Panc1 (cell line): Measurements from ENCODE around the gene CACNA2D3. TPM values are rescaled to one million over a fixed set of nuclear protein-coding genes. Genes with fewer than 3 reads are reported as not detected.

ENCODE experiments used
- ATAC-seq: fragments of 200-7000 bp; cut with Tn5 transposase; 2 replicates; pipeline ENCODE4 v1.9.1; 2020; ENCODE audit warnings: mild to moderate bottlenecking, moderate library complexity
- BruUV-seq: library from RNA; stranded (reverse); fragments of 400-500 nt; replicated peaks from 2 replicates; lab custom pipeline; 2021; lab: Mats Ljungman, UMichigan
- CTCF ChIA-PET: fragments of 300-600 bp; sonication (Branson Sonifier 250); formaldehyde crosslinking; loops from one replicate; lab custom pipeline; 2022; ENCODE audit warnings: antibody characterized with exemption; lab: Charles Lee
- POLR2A ChIA-PET: fragments of 300-600 bp; sonication (Branson Sonifier 250); formaldehyde crosslinking; loops from one replicate; lab custom pipeline; 2022; ENCODE audit warnings: antibody characterized with exemption; lab: Charles Lee
- DNase-seq: peaks from one replicate; pipeline ENCODE4 v3.0.0-alpha.2; 2010; ENCODE audit warnings: low read depth, low spot score
- H3K27ac ChIP-seq: 2 replicates; pipeline ENCODE4 v1.5.1; 2011; ENCODE audit warnings: mild to moderate bottlenecking, low read length, inconsistent platforms
- H3K27me3 ChIP-seq: fragments of 200-500 bp; sonication (Bioruptor generic); 2 replicates; pipeline ENCODE4 v1.6.0; 2014; ENCODE audit warnings: low read length, inconsistent platforms; ENCODE audit not compliant: control insufficient read depth, insufficient read depth
- H3K36me3 ChIP-seq: fragments of 200-500 bp; sonication (Bioruptor generic); 2 replicates; pipeline ENCODE4 v1.5.1; 2014; ENCODE audit warnings: inconsistent platforms, mild to moderate bottlenecking, low read length, moderate library complexity; ENCODE audit not compliant: control insufficient read depth, insufficient read depth
- H3K4me1 ChIP-seq: 2 replicates; pipeline ENCODE4 v1.5.1; 2011; ENCODE audit warnings: inconsistent platforms, mild to moderate bottlenecking, low read length, moderate library complexity; ENCODE audit not compliant: control insufficient read depth, insufficient read depth
- H3K4me3 ChIP-seq, 2 experiments: 2 replicates each; pipeline ENCODE4 v1.5.1; 2011 to 2012; ENCODE audit warnings: low read depth in 2 of 2, low read length in 2 of 2, mild to moderate bottlenecking in 2 of 2, inconsistent platforms in 1 of 2, moderate library complexity in 1 of 2
- H3K9me3 ChIP-seq: fragments of 200-500 bp; sonication (Bioruptor generic); 2 replicates; pipeline ENCODE4 v1.5.1; 2014; ENCODE audit warnings: low read depth, mild to moderate bottlenecking, inconsistent platforms, low read length, moderate library complexity; ENCODE audit not compliant: control insufficient read depth, insufficient read depth
- CTCF ChIP-seq: fragments of 450-650 bp; IDR thresholded peaks from 2 replicates; pipeline ENCODE4 v1.5.1; 2017; ENCODE audit warnings: mild to moderate bottlenecking
- POLR2AphosphoS5 ChIP-seq: IDR thresholded peaks from 2 replicates; pipeline ENCODE4 v1.6.1; 2012; ENCODE audit warnings: mild to moderate bottlenecking, low read depth, low read length, moderate library complexity
- REST ChIP-seq, 2 experiments: IDR thresholded peaks; 2 replicates each; pipeline ENCODE4 v1.6.1; 2011 to 2012; ENCODE audit warnings: low read depth in 2 of 2, control low read depth in 1 of 2, low read length in 1 of 2, mild to moderate bottlenecking in 1 of 2, moderate library complexity in 1 of 2; ENCODE audit not compliant: insufficient read depth in 1 of 2
- SIN3A ChIP-seq: IDR thresholded peaks from 2 replicates; pipeline ENCODE4 v1.6.1; 2012; ENCODE audit warnings: low read depth, mild to moderate bottlenecking, low read length, moderate library complexity, borderline replicate concordance; ENCODE audit not compliant: insufficient read depth
- TCF7L2 ChIP-seq: IDR thresholded peaks from 2 replicates; pipeline ENCODE4 v1.6.1; 2011; ENCODE audit warnings: mild to moderate bottlenecking, low read depth, low read length, inconsistent platforms
- in situ Hi-C: cut with HindIII; loops from 2 replicates; pipeline ENCODE4 v1.10.0; 2016; ENCODE audit warnings: low sequenced_read_pairs, low pct_unique_long_range_greater_than_20kb
- intact Hi-C: fragments of 100-400 bp; cut with micrococcal nuclease; formaldehyde crosslinking; loops from one replicate; pipeline ENCODE4 v1.10.0; 2022; ENCODE audit not compliant: unreplicated experiment
- total RNA-seq: library from RNA; stranded (reverse); gene quantifications from one replicate; pipeline ENCODE4 v1.2.1, GENCODE V29; 2021; ENCODE audit not compliant: unreplicated experiment

Gene CACNA2D3
- total RNA-seq, 1 experiment from 2014 or later: 0.41 TPM

- H3K4me1 ChIP-seq: no peaks in the 10 kb centered on the region
- H3K9me3 ChIP-seq: no peaks in the 10 kb centered on the region
- no peak overlapping the region for H3K27ac ChIP-seq
- DNase-seq (no peak), ATAC-seq (no peak)
- BruUV-seq: no TSS peak
- ChIA-PET CTCF (no interaction called here), POLR2A (no interaction called here)
- H3K36me3 ChIP-seq: no peaks in the 10 kb centered on the region
- intact Hi-C loops (no loop called here), in situ Hi-C loops (no loop called here)
- H3K4me3 ChIP-seq: no peak overlapping the region
- no peaks in the 10 kb centered on the region for H3K27me3 ChIP-seq
- TF ChIP-seq REST (IDR thresholded peaks at IDR 0.05; ENCODE audit: insufficient read depth in 1 of 2, low read depth in 2 of 2, low read length in 1 of 2) (no peak), CTCF (no peak), TCF7L2 (no peak), POLR2AphosphoS5 (no peak), SIN3A (no peak)
Measured at GRCh38 chr3:55044486-55044885, 922.1 kb downstream of the CACNA2D3 start.

DNA sequence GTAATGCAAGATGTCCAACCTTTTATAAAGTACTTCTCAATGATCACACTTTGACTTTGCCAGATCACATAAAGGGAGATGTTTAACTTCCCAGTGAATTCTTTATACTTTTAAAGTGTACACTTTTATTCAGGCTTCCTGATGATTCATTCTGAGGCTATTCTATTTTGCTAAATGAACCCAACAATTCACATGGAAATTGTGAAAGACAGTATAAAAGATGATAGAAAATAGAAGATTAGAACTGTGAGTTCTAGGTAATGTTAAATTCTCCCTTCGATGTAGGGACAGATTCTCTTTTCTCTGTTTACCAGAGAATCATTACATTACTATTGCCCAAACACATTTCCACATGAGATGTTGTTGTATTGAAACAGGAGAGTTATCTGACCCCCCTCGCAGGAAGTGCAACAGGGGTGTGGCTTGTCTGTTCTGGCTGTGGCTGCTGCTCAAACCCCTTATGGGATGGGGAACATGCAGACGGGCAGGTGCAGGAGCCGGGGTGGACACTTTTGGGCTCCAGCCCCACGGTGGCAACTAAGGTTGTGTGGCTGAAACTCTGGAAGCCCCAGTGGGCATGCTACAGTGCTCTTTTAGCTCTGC lies 936.8 kb downstream of the CACNA2D3 start:
- POLR2A ChIA-PET: no interaction called here
- Histone ChIP-seq H3K4me3 (no peak overlapping the region), H3K36me3 (no peaks in the 10 kb centered on the region), H3K27me3 (no peaks in the 10 kb centered on the region), H3K27ac (no peak overlapping the region), H3K9me3 (no peaks in the 10 kb centered on the region), H3K4me1 (no peaks in the 10 kb centered on the region)
- in situ Hi-C loops (no loop called here), intact Hi-C loops (no loop called here)
- no peak for DNase-seq
- CTCF ChIA-PET: no interaction called here
- TF ChIP-seq POLR2AphosphoS5: no peak
- no peak for TF ChIP-seq REST (IDR thresholded peaks at IDR 0.05; ENCODE audit: insufficient read depth in 1 of 2, low read depth in 2 of 2, low read length in 1 of 2)
- no peak for TF ChIP-seq CTCF
- no peak for TF ChIP-seq TCF7L2
- no peak for TF ChIP-seq SIN3A
- BruUV-seq: no TSS peak
- no peak for ATAC-seq
